Lower leg skin (tissue), 4 donors: ENCODE measurements around the gene ZNF625. TPM values are rescaled to one million over a fixed set of nuclear protein-coding genes. Genes with fewer than 3 reads are reported as not detected.

ENCODE experiments used
- DNase-seq, 2 donors: peaks; one replicate each; pipeline ENCODE4 v3.0.0-alpha.2; 2019; ENCODE audit warnings: low spot score in 2 of 2
- H3K4me3 ChIP-seq: fragments of 200-600 bp; sonication (generic); 2 replicates; pipeline ENCODE4 v1.5.1; 2017; ENCODE audit warnings: mild to moderate bottlenecking, low read depth; ENCODE audit not compliant: poor library complexity, severe bottlenecking
- POLR2A ChIP-seq, 2 donors: fragments of 450-650 bp; IDR thresholded peaks; one replicate each; pipeline ENCODE4 v1.6.1; 2016 to 2017; ENCODE audit warnings: antibody characterized with exemption in 2 of 2, mild to moderate bottlenecking in 1 of 2, moderate library complexity in 1 of 2
- WGBS, 2 donors: methylation state at CpG; one replicate each; pipeline ENCODE4 v1.1.5; 2018; 5-methylcytosine and 5-hydroxymethylcytosine counted together
- intact Hi-C: fragments of 100-400 bp; cut with DNase I; formaldehyde crosslinking; loops from one replicate; pipeline ENCODE4 v1.15.0; 2023; ENCODE audit warnings: low total_unique reads
- total RNA-seq, 4 donors: library from RNA; depleted of rRNA; stranded (reverse); fragments of >200 nt; gene quantifications; one replicate each; pipeline ENCODE4 v1.1.0, GENCODE V29; 2016
- TF ChIP-seq, protein P1 (sequence below), 3 donors: fragments of 450-650 bp; IDR thresholded peaks; one replicate each; pipeline ENCODE4 v1.5.1; 2016; ENCODE audit warnings: antibody characterized with exemption in 3 of 3, mild to moderate bottlenecking in 3 of 3, moderate library complexity in 2 of 3

ZNF625 gene
- total RNA-seq, 4 donors from 2014 or later = 1.6 to 9.2 (median 4.0) TPM

GRCh38 chr19:12162882-12163806 lies 6.6 kb upstream of the ZNF625 start, which contains the start of gene ZNF136:
Gene ZNF136, plus strand, starts transcription at chr19:12163096. Its CDS starts 108 bp downstream, at chr19:12163204.
- intact Hi-C loops = no loop called here
- peak; percentile 93 to 99 for DNase-seq
- H3K4me3 ChIP-seq = peak within 1 kb of the TSS; percentile 92
- WGBS, 2 donors = 0% methylated on average over 29 to 42 of the region's 57 CpGs
- peak in 1 of 2 donors; percentile 11 for TF ChIP-seq POLR2A (IDR thresholded peaks at IDR 0.05)
- TF ChIP-seq, protein P1, sequence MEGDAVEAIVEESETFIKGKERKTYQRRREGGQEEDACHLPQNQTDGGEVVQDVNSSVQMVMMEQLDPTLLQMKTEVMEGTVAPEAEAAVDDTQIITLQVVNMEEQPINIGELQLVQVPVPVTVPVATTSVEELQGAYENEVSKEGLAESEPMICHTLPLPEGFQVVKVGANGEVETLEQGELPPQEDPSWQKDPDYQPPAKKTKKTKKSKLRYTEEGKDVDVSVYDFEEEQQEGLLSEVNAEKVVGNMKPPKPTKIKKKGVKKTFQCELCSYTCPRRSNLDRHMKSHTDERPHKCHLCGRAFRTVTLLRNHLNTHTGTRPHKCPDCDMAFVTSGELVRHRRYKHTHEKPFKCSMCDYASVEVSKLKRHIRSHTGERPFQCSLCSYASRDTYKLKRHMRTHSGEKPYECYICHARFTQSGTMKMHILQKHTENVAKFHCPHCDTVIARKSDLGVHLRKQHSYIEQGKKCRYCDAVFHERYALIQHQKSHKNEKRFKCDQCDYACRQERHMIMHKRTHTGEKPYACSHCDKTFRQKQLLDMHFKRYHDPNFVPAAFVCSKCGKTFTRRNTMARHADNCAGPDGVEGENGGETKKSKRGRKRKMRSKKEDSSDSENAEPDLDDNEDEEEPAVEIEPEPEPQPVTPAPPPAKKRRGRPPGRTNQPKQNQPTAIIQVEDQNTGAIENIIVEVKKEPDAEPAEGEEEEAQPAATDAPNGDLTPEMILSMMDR (IDR thresholded peaks at IDR 0.05) = no peak

DNA sequence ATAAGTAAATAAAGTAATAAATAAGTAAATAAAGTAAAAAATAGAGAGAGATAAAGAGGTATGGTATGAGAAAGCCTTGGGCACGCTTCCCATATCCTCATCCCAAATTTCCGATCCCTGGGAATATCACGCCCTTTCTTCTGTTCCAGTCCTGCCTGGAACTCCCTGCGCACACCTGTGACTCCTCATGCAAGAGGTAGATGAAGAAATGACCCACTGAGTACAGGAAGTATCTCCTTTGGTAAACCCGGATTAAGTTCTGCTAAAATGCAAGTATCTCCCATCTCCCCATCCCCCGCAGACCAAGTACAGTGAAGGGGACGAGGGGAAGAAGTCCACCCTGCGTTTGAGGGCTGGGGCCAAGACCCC lies 6.0 kb upstream of the ZNF625 start:
- H3K4me3 ChIP-seq = peak overlapping the region; percentile 92
- intact Hi-C loops = no loop called here
- WGBS, 2 donors = 14 to 20% methylated on average over 8 of the region's 8 CpGs
- DNase-seq = no peak
- TF ChIP-seq POLR2A (IDR thresholded peaks at IDR 0.05) = no peak
- TF ChIP-seq, protein P1 (IDR thresholded peaks at IDR 0.05) = no peak

GRCh38 chr19:12159773-12160414 lies 3.4 kb upstream of the ZNF625 start:
- no peak overlapping the region for H3K4me3 ChIP-seq
- 91 to 95% methylated on average over 22 to 25 of the region's 25 CpGs for WGBS, 2 donors
- no peak for DNase-seq
- intact Hi-C loops = no loop called here
- TF ChIP-seq, protein P1 (IDR thresholded peaks at IDR 0.05) = no peak
- no peak for TF ChIP-seq POLR2A (IDR thresholded peaks at IDR 0.05)

DNA sequence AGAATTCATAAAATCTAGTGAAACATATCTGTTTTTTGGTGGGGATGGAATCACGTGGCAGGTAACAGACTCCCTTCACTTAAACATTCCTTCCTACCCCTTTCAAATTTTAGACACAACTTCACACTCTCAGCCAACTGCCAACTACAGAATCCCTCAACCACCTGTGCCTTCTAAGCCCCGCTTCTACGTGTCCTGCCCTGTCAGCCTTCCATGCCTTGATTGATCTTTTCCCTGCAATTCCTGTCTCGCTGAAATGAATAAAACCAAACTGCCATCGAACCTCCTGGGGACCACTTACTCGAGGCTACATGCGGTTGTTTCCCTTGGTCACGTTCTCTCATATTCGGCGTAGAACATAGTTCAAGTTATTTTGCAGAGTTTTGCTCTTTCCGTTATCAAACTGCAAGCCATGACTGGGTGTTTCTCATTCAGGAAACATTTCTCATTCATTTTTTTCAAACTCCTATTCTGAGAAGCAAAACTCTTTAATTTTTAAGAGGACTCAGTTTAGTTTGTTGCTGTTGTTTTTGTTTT lies 1.1 kb downstream of the ZNF625 start:
- intact Hi-C loops = no loop called here

GRCh38 chr19:12145348-12145747 lies 11.2 kb downstream of the ZNF625 start:
- DNase-seq = peak in 1 of 2 donors; percentile 8
- WGBS, 2 donors = 95 to 96% methylated on average over 8 of the region's 8 CpGs
- intact Hi-C loops = no loop called here
- no peak overlapping the region for H3K4me3 ChIP-seq
- TF ChIP-seq, protein P1 (IDR thresholded peaks at IDR 0.05) = no peak
- TF ChIP-seq POLR2A (IDR thresholded peaks at IDR 0.05) = no peak

More for the DNA sequence above, 1.1 kb downstream of the ZNF625 start:
- TF ChIP-seq, protein P1 (IDR thresholded peaks at IDR 0.05) = no peak
- TF ChIP-seq POLR2A (IDR thresholded peaks at IDR 0.05) = no peak
- DNase-seq = peak in 1 of 2 donors; percentile 18
- WGBS, 2 donors = 15 to 20% methylated on average over 11 of the region's 11 CpGs
- H3K4me3 ChIP-seq = no peak overlapping the region
